ENCODE data around the gene TRIM15. TPM values are rescaled to one million over a fixed set of nuclear protein-coding genes. Genes with fewer than 3 reads are reported as not detected.
"Not testable (repeated sequence)": the region's sequence is repeated elsewhere in the genome, so short reads cannot be mapped to it uniquely, and the experiment has no call there.

TRIM15 gene
- total and polyA plus RNA-seq, 7 donors: 0.28 to 52.0 (median 38.4) TPM; not detected in 2

GRCh38 chr6:30163918-30164654 is 740 bp downstream of the TRIM15 start:
- H3K9me3 ChIP-seq: no peaks in the 10 kb centered on the region
- intact Hi-C loops (cut with DNase I): no loop called here
- H3K27ac ChIP-seq: peak overlapping the region in 1 of 4 donors; percentile 42
- H3K4me1 ChIP-seq: no peaks in the 10 kb centered on the region
- TF ChIP-seq POLR2A (IDR thresholded peaks at IDR 0.05): no peak
- TF ChIP-seq POLR2AphosphoS5 (IDR thresholded peaks at IDR 0.05): no peak
- no peak for TF ChIP-seq EP300 (IDR thresholded peaks at IDR 0.05)
- TF ChIP-seq, protein P1, sequence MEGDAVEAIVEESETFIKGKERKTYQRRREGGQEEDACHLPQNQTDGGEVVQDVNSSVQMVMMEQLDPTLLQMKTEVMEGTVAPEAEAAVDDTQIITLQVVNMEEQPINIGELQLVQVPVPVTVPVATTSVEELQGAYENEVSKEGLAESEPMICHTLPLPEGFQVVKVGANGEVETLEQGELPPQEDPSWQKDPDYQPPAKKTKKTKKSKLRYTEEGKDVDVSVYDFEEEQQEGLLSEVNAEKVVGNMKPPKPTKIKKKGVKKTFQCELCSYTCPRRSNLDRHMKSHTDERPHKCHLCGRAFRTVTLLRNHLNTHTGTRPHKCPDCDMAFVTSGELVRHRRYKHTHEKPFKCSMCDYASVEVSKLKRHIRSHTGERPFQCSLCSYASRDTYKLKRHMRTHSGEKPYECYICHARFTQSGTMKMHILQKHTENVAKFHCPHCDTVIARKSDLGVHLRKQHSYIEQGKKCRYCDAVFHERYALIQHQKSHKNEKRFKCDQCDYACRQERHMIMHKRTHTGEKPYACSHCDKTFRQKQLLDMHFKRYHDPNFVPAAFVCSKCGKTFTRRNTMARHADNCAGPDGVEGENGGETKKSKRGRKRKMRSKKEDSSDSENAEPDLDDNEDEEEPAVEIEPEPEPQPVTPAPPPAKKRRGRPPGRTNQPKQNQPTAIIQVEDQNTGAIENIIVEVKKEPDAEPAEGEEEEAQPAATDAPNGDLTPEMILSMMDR (IDR thresholded peaks at IDR 0.05): no peak
- WGBS, 2 donors: 19 to 87% methylated on average over 16 of the region's 16 CpGs
- H3K27me3 ChIP-seq: peaks cover 0 to 12% (median 0%) of the 10 kb centered on the region in 3 donors
- no peaks in the 10 kb centered on the region for H3K36me3 ChIP-seq
- peak overlapping the region in 1 of 4 donors; percentile 7 for H3K4me3 ChIP-seq
- DNase-seq: no peak

GRCh38 chr6:30164714-30165113 is 1.4 kb downstream of the TRIM15 start:
- Histone ChIP-seq H3K9me3 (no peaks in the 10 kb centered on the region), H3K36me3 (no peaks in the 10 kb centered on the region), H3K27ac (no peak overlapping the region), H3K4me3 (no peak overlapping the region), H3K4me1 (no peaks in the 10 kb centered on the region), H3K27me3 (peaks cover 0 to 16% (median 0%) of the 10 kb centered on the region in 3 donors)
- intact Hi-C loops (cut with DNase I): no loop called here
- TF ChIP-seq EP300 (IDR thresholded peaks at IDR 0.05) (no peak), POLR2AphosphoS5 (IDR thresholded peaks at IDR 0.05) (no peak), POLR2A (IDR thresholded peaks at IDR 0.05) (no peak)
- TF ChIP-seq, protein P1 (IDR thresholded peaks at IDR 0.05): no peak
- 74 to 92% methylated on average over 4 of the region's 4 CpGs for WGBS, 2 donors
- no peak for DNase-seq

GRCh38 chr6:30165238-30165637 is 1.9 kb downstream of the TRIM15 start:
- H3K4me1 ChIP-seq; H3K36me3 ChIP-seq; intact Hi-C loops (cut with DNase I); DNase-seq; H3K9me3 ChIP-seq; H3K4me3 ChIP-seq; H3K27ac ChIP-seq: not testable (repeated sequence)
- 95 to 96% methylated on average over 1 of the region's 1 CpG for WGBS, 2 donors
- H3K27me3 ChIP-seq: peaks cover 0 to 19% (median 2%) of the 10 kb centered on the region in 3 donors

DNA sequence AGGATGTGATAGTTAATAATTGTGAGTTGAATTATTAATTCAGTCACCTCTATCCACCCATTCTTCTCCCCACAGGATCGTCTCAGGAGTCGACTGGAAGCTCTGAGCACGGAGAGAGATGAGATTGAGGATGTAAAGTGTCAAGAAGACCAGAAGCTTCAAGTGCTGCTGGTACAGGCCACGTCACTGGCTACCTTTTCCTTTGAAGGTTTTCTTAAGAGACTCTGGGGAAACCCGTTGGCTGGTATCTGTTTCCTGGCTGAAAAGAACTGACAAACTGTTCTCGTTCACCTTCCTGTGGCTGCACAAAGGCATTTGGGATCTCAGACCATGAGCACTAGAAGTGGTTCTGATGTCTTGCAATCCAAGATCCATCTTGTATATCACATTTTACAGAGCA is 3.8 kb downstream of the TRIM15 start:
- H3K9me3 ChIP-seq: no peaks in the 10 kb centered on the region
- no peaks in the 10 kb centered on the region for H3K36me3 ChIP-seq
- H3K4me3 ChIP-seq: no peak overlapping the region
- H3K4me1 ChIP-seq: peaks cover 0 to 6% (median 5%) of the 10 kb centered on the region in 4 donors
- intact Hi-C loops (cut with DNase I): no loop called here
- peaks cover 18 to 38% (median 20%) of the 10 kb centered on the region in 3 donors for H3K27me3 ChIP-seq
- TF ChIP-seq EP300 (IDR thresholded peaks at IDR 0.05) (no peak), POLR2AphosphoS5 (IDR thresholded peaks at IDR 0.05) (no peak), POLR2A (IDR thresholded peaks at IDR 0.05) (no peak)
- TF ChIP-seq, protein P1 (IDR thresholded peaks at IDR 0.05): no peak
- no peak overlapping the region for H3K27ac ChIP-seq
- 52 to 86% methylated on average over 6 of the region's 6 CpGs for WGBS, 2 donors
- DNase-seq: no peak

GRCh38 chr6:30168741-30169140 is 5.4 kb downstream of the TRIM15 start:
- WGBS, 2 donors: 80 to 92% methylated on average over 1 of the region's 1 CpG

More at GRCh38 chr6:30168741-30169140, 5.4 kb downstream of the TRIM15 start:
- Histone ChIP-seq H3K27ac (no peak overlapping the region), H3K27me3 (peaks cover 23 to 54% (median 30%) of the 10 kb centered on the region in 3 donors), H3K9me3 (no peaks in the 10 kb centered on the region), H3K36me3 (no peaks in the 10 kb centered on the region), H3K4me3 (no peak overlapping the region), H3K4me1 (peaks cover 0 to 9% (median 7%) of the 10 kb centered on the region in 4 donors)
- TF ChIP-seq POLR2A (IDR thresholded peaks at IDR 0.05): no peak
- TF ChIP-seq POLR2AphosphoS5 (IDR thresholded peaks at IDR 0.05): no peak
- TF ChIP-seq EP300 (IDR thresholded peaks at IDR 0.05): no peak
- TF ChIP-seq, protein P1 (IDR thresholded peaks at IDR 0.05): no peak
- DNase-seq: no peak
- intact Hi-C loops (cut with DNase I): no loop called here
